Dermis microvascular lymphatic vessel endothelial cell (primary cell): ENCODE measurements around the gene CFAP43. TPM values are rescaled to one million over a fixed set of nuclear protein-coding genes. Genes with fewer than 3 reads are reported as not detected.

ENCODE experiments used
- DNase-seq, 2 donors: peaks; one replicate each; pipeline versions ENCODE4 v3.0.0 to v3.0.0-alpha.2; 2010; ENCODE audit warnings: low read depth in 2 of 2
- total RNA-seq: library from RNA; depleted of rRNA; stranded (reverse); fragments of >200 nt; gene quantifications from 2 replicates; pipeline ENCODE4 v1.2.1, GENCODE V29; 2014

The CFAP43 gene
- total RNA-seq, 1 donor from 2014 or later = under 0.01 TPM

DNA sequence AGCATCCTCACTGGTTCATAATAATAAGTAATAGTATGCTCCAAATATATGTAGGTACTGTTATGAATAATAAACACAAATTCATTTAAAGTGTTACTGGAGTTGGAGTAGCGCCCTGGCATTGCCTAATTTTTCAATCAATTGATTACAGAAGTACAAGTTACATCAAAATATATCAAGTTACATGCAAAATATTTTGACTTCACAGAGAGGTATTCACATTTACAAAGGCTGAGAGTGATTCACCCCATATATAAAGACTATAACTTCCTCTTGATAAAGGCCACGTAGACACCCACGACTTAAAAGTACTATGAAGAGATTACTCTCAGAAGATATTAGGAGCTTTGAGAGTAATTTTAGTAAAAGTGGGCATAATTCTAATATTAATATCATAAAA lies 132.9 kb downstream of the CFAP43 start:
- peak in 1 of 2 donors; percentile 44 for DNase-seq

DNA sequence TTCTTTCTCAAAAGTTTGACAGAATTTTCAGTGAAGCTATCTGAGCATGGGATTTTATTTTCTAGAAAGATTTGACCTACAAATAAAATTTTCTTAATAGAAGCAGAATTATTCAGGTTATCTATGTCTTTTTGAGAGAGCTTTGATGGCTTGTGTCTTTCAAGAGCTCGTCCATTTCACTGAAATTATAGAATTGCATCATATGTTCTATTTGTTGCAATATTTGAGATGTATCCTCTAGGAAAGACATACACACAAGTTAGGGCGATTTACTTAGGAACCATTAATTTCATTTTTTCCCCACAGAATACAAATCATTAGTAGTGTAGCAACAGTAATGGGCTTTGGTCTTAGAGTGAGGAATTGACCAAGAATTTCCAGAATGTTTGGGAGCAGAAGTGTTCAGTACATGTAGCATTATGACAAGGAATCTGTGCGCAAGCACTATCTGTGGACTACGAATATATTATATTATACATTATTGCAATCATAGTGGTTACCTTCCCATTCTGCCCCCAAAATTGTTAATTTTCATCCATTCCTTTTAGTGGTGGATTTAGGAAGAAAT lies 133.7 kb downstream of the CFAP43 start:
- DNase-seq = no peak

GRCh38 chr10:104096692-104097091 lies 135.5 kb downstream of the CFAP43 start:
- no peak for DNase-seq

- no peak for DNase-seq
These were observed 139.4 kb downstream of the CFAP43 start for GRCh38 chr10:104092749-104093148.

- DNase-seq = no peak
These were observed 141.6 kb downstream of the CFAP43 start for GRCh38 chr10:104090611-104091010.

- peak in 1 of 2 donors; percentile 9 for DNase-seq
These were observed 142.5 kb downstream of the CFAP43 start for GRCh38 chr10:104089621-104090020.

DNA sequence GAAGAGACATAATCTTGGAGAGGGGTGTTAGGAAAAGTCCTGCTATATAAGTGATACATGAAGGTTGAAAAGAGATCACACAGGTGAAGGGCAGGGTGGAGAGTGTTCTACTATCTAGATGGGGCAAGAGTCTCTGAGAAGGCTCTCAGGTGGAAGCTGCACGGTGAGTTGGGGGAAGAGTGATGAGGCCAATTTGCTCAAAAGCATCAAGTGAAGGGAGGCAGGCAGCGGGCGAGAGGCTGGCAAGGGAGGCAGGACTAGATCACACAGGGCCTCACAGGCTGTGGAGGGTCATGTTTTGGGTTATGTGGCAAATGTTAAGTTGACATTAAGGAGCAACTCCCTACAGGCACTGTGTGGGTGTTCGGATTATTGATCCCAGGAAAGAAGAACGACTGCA lies 143.9 kb downstream of the CFAP43 start:
- DNase-seq = no peak

GRCh38 chr10:104085801-104086400 lies 146.3 kb downstream of the CFAP43 start, which contains the start of gene COL17A1:
COL17A1 (minus strand) TSS chr10:104085880; CDS start chr10:104080673, 5,207 bp downstream.
- no peak for DNase-seq

DNA sequence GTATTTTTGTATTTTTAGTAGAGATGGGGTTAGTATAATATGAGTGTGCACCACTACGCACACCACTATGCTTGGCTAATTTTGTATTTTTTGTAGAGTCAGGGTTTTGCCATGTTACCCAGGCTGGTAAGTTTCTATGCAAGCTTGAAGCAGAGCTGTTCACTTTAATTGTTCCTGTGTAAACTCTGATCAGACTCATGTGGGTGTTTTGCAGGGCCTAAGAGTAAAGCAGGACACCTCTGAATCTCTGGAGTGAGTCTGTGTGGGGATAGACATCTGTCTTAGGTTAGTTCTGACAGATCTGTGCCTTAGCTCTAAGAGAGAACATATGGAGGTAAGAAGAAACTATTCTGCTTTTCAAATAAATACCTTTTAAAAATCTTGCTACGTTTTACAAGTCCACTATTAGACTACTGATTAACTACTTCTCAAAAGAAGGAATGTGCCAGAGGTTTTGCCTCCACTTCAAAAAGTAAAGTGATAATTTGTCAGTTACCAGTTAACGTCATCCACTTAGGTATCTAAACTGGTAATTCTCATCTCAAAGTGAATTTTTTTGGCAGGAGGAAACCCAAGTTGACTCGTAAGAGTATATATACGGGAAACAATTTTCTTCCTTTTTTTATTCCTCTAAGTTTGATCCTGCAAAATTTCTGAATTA lies 147.6 kb downstream of the CFAP43 start:
- DNase-seq = no peak

DNA sequence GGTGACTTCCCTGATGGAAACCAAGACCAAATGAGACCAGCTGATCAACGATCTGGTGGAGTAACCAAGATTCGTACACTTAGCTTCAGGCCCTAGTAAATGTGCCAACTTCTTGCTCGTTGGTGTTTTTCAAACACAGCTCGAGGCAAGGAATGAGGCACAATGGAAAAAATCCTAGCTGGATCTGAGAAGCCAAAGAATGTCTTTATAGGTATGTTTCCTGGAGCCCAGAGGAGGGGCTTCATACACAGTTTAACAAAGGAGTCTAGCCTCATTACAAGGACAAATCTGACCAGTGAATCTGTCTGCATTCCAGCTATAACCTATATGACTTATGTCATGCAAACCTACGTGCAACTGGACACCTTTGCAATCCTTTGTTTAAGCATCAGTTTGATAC lies 150.2 kb downstream of the CFAP43 start:
- no peak for DNase-seq

GRCh38 chr10:104080762-104081161 lies 151.4 kb downstream of the CFAP43 start:
- DNase-seq = peak; percentile 33 to 71

Other genes with a start within 250 kb of the CFAP43 start
- 0.25 and 0.90 TPM in 2 replicates for gene COL17A1, start 146.5 kb downstream of the CFAP43 start, total RNA-seq
- gene SFR1, start 110.2 kb downstream of the CFAP43 start, total RNA-seq = 3.5 and 4.9 TPM in 2 replicates
- 267 and 284 TPM in 2 replicates for gene GSTO1, start 22.5 kb upstream of the CFAP43 start, total RNA-seq
- 0.51 and 0.89 TPM in 2 replicates for gene GSTO2, start 36.8 kb upstream of the CFAP43 start, total RNA-seq
- gene ITPRIP, start 106.1 kb upstream of the CFAP43 start, total RNA-seq = 20.7 and 43.0 TPM in 2 replicates
- gene CFAP58, start 121.5 kb upstream of the CFAP43 start, total RNA-seq = 0.64 and 0.89 TPM in 2 replicates